ENCODE measurements around the gene PCDHGA5.
"Not testable (repeated sequence)": the region's sequence is repeated elsewhere in the genome, so short reads cannot be mapped to it uniquely, and the experiment has no call there.

Gene PCDHGA5

DNA sequence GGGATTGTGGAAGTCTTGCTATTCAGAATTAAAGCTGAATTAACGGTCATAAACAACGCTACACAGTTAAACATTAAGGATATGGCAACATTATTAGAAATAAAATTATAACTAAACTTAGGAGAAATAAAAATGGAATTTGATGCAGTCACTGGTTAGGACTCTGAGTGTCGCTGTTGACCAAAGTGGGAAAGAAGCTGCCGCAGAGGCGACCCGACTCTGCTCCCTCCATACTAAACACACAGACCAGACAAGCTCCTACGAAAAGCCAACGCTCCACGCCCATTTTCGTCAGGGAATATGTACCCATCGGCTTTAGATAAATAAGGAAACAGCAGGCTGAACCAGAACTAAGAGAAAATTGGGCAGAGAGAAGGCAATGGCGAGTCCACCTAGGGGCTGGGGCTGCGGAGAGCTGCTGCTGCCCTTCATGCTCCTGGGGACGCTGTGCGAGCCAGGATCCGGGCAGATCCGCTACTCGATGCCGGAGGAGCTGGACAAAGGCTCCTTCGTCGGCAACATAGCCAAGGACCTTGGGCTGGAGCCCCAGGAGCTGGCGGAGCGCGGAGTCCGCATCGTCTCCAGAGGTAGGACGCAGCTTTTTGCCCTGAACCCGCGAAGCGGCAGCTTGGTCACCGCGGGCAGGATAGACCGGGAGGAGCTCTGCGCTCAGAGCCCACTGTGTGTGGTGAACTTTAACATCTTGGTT is at the start of gene PCDHGA5:
Gene PCDHGA5 (plus strand): TSS at position 211 of the 709 bp plus-strand sequence. CDS start 169 bp downstream, at position 380.
- no peak for DNase-seq

DNA sequence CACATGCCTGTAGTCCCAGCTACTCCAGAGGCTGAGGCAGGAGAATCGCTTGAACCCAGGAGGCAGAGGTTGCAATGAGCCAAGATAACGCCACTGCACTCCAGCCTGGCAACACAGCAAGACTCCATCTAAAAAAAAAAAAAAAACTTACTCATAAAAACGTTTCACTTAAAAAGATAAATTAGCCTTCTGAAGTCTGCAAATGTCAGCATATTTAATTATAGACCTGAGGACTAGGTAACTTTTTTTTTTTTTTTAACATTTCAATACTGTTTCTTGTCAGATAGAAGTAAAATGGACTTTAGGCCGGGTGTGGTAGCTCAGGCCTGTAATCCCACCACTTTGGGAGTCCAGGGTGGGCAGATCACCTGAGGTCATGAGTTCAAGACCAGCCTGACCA is 47.0 kb upstream of the PCDHGA5 start:
- DNase-seq: not testable (repeated sequence)

DNA sequence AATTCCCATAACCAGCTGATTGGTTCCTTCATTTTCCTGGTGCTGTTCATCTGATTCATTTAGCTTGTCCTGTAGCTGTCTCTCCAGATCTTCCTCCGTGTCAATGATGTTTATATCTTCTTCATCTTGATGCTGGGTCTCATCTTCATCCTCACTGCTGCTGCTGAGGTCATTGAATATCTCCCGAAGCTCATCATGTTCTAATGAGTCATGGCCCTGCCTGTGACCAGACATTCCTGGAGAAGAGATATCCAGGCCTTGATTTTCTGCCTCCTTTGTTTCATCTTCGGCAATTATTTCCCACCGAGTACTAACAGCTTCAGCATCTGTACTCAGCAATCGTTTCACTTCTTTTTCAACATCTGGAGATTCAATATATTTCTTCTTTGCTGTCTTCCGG is 44.8 kb upstream of the PCDHGA5 start:
- DNase-seq: no peak

DNA sequence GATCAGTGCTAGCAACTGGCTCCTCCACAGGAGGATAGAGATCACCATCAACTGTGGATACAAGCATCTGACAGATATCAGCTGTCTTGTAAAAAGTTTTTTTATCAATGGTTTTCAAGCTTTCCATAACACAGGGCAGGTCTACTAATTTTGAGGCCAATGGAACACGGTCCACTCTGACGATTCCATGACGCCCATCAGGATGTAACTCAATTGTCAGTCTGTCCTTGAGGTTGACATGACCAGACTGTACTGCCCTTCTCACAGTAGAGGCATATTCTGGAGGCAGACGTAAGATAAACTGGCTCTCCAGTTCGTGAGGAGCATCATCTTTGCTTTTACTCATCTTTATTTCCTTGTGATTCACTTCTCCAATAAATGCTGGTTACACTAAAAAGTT is 44.3 kb upstream of the PCDHGA5 start:
- DNase-seq: no peak

DNA sequence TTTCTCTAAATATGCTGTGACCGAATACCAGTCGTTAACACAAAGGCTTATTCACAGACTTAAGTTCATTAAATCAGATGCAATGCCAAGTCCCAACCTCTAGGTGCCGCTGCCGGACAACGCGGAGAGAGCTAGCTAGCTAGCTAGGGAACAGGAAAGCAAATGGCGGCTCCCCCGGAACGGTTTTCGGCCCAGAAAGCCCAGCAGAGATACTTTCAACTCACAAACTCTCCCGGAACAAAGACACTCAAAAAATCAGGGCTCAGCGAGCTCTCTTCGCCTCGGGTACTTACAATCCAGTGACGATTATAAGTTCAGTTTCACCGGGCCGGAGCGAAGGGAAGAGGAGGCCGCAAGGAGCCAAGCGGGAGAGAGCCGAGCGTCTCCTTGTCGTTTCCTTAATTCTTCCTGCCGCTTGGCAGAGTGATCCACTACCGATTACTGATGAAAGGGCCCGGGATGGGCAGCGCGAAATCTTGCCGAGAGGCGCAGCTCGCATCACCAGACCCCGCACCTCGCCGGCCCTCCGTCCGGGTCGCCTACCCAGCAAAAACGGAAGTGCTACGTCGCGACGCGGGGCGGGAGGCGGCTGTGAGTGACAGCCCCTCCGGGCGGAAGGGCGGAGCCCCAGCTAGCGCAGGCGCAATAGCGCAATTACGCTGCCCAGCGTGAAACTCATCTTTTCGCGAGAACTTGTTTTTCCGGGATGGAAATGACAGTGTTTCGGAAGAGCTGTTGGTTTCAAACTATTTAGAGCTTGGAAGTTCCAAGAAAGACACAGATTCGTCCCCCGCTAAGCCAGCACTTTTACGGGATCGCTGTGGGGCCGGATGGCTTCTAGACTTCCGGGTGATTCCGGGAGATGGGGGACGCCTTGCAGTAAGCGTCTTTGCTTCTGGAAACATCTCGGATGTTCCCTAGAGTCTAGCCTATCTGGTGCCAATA is 43.5 kb upstream of the PCDHGA5 start, which contains the start of gene TAF7:
Gene TAF7 (minus strand): TSS at position 560 of the 945 bp plus-strand sequence. CDS start 740 bp downstream, outside the sequence.
- peak; percentile 86 to 94 for DNase-seq

DNA sequence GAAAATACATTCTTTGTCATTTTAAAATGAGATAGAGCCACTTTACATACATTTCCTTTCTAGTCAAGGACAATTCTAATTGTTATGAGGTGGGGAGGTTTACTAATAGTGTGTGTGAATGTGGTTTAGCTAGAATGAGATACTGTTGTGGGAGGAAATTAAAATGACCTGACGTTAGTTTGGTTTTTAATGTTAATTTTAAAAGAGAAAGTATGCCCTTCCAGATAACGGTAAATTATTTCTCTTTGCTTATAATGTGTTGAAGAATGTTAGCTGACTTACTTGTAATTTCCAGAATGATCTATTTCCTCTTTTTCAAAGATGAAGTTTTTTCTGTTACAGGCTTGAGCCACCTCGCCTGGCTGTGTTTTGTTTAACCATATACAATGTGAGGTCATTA is 41.7 kb upstream of the PCDHGA5 start:
- no peak for DNase-seq

DNA sequence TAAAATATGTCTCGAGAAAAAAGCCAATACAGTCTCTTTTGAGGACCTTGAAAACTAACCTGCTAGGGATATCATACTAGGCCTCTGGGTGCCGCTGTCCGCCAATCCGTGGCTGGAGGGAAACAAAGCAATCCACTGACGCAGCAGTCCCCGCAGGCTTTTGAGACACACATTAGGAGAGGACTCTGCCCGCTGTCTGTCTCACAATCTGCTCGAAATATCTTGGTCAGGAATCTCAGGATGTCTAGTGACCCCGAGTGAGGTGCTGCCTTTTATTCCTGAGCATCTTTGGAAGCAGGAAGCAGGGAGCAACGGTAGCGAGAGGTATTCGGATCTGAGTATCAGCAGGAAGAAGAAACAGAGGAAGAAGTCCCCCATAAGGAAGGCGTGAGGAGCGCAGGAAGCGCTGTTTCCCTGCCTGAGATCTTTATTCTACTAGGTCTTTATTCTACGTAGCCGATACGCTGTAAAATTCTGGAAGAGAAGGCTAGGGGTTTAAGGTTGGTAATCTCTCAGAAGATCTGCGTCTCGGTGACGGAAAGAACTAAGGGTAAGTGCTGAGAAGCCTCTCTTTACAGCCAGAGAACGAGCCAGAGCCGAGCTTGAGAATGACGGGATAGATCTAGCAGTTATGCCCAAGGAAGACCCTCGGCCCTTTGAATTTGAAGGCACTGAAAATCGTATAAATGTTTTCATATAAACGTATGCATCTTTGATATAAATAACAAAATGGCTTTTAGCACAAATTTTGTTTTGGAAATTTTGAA is 37.7 kb upstream of the PCDHGA5 start:
- DNase-seq: peak; percentile 13 to 76

DNA sequence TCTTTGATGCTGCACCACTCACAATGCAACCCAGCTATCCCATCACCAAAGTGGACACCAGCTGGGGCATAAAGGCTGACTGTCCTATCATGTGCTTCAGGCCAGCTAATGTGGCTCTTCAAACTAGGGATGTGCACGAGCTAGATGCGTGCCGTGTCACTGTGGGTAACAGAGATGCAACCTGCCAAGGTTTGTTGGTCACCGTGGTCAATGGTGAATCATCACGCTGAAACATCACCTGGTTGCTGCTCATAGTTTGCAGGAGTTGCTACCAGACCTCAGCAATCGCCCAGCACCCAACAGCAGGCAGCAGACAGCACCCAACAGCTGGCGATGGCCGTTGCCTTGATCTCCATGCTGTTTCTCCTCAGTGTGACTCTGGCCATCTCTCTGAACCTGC is 35.7 kb upstream of the PCDHGA5 start:
- no peak for DNase-seq

DNA sequence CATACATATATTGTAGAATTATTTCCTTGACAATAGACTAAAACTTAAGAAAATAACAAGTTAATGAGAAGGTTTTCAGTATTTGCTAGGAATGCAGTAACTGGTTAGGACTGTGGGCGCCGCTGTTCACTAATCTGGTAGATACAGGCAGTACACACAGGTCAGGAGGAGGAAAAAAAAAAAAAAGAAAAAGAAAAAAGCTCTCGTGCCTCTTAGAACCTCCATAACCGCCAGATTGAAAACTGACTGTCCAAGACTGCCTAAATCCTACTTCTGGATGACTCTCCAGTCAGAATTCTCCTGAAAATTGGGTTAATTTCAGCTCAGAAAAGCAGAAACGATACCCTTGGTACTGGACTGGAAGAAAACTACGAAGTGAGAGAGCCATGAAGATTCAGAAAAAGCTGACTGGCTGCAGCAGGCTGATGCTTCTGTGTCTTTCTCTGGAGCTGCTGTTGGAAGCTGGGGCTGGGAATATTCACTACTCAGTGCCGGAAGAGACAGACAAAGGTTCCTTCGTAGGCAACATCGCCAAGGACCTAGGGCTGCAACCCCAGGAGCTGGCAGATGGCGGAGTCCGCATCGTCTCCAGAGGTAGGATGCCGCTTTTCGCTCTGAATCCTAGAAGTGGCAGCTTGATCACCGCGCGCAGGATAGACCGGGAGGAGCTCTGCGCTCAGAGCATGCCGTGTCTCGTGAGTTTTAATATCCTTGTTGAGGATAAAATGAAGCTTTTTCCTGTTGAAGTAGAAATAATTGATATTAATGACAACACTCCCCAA is 33.5 kb upstream of the PCDHGA5 start, which contains the start of gene PCDHGA1:
Gene PCDHGA1 (plus strand): TSS at position 216 of the 782 bp plus-strand sequence.
- DNase-seq: peak; percentile 34 to 79

DNA sequence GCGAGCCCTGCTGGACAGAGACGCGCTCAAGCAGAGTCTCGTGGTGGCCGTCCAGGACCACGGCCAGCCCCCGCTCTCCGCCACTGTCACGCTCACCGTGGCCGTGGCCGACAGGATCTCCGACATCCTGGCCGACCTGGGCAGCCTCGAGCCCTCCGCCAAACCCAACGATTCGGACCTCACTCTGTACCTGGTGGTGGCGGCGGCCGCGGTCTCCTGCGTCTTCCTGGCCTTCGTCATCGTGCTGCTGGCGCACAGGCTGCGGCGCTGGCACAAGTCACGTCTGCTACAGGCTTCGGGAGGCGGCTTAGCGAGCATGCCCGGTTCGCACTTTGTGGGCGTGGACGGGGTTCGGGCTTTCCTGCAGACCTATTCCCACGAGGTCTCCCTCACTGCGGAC is 31.4 kb upstream of the PCDHGA5 start:
- DNase-seq: not testable (repeated sequence)

DNA sequence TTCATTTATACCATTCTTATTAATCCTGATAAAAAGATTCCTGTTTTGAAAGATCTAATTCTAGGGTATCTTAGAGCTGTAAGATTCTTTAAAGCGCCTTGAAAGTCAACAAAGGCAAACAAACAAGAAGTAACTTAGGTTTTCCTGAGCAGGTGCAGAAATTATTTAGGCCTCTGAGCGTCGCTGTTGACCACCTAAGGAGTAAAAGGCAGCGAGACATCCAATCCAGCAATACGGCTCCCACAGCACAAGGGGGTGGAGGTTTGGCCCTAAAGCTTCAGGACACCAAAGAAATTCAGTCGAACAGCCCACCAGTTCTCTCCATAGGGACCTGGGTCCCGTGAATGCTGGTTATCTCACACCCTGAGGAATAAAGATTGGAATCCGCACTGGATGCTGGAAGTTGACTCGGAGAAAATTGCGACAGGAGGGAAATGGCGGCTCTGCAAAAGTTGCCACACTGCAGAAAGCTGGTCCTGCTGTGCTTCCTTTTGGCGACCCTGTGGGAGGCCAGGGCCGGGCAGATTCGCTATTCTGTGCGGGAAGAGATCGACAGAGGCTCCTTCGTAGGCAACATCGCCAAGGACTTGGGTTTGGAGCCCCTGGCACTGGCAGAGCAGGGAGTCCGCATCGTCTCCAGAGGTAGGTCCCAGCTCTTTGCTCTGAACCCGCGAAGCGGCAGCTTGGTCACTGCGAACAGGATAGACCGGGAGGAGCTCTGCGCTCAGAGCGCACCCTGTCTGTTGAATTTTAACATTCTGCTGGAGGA is 25.2 kb upstream of the PCDHGA5 start, which contains the start of gene PCDHGA2:
Gene PCDHGA2 (plus strand): TSS at position 223 of the 769 bp plus-strand sequence.
- DNase-seq: peak; percentile 11 to 42

DNA sequence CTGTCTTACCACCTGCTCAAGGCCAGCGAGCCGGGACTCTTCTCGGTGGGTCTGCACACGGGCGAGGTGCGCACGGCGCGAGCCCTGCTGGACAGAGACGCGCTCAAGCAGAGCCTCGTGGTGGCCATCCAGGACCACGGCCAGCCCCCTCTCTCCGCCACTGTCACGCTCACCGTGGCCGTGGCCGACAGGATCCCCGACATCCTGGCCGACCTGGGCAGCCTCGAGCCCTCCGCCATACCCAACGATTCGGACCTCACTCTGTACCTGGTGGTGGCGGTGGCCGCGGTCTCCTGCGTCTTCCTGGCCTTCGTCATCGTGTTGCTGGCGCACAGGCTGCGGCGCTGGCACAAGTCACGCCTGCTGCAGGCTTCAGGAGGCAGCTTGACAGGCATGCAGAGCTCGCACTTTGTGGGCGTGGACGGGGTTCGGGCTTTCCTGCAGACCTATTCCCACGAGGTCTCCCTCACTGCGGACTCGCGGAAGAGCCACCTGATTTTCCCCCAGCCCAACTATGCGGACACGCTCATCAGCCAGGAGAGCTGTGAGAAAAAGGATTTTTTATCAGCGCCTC is 23.1 kb upstream of the PCDHGA5 start:
- not testable (repeated sequence) for DNase-seq

DNA sequence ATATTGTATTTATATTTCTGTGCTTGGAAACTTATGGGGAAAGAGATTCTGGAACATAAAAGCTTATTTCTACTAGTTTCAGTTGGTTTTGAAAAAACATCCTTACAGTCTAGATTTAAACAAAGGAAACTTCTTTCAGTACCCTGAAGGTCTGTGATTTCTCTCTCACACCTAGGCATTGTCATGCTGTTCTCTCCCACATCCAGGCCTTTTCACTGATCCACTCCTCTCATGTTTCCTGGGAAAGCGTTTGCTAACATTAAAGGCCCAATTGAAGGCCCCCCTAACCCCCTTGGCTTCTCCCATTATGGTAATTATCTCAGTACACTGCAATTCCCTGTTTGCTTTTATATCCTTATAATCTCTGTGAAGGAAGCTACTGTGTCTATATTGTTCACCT is 21.2 kb upstream of the PCDHGA5 start:
- DNase-seq: no peak

DNA sequence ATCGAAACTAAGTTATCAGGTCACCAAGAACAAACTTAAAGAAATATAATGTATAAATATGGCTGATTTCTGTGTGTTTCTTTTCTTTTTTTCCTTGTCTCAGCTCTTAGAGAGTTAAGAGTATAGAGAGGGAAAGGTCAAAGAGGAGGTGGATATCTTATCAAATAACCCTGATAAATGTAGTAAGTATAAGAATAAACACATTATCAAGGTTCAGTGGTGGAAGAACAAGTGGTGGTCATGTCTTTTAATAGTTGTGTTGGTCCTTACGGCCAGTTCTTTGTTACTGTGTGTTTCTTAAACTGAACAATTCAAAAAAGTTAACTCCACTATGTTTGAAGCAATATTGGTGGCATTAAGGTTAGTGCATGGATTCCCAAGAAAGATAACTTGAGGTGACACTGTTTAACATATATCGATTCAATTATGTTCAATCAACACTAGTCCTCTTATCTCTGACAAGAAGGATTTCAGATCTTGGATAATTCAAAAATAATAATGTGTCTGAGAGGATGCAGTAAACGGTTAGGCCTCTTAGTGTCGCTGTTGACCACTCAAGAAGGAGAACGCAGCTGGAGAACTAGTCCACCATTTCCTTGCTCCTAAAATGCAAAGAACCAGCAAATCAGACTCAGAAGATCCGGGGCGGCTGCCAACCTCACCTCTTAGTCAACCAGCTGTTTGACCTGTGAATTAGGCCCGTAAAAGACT is 20.6 kb upstream of the PCDHGA5 start, which contains the start of gene PCDHGA3:
Gene PCDHGA3 (plus strand): TSS at position 588 of the 711 bp plus-strand sequence. CDS start 205 bp downstream, outside the sequence.
- peak in 1 of 2 experiments; percentile 15 for DNase-seq

DNA sequence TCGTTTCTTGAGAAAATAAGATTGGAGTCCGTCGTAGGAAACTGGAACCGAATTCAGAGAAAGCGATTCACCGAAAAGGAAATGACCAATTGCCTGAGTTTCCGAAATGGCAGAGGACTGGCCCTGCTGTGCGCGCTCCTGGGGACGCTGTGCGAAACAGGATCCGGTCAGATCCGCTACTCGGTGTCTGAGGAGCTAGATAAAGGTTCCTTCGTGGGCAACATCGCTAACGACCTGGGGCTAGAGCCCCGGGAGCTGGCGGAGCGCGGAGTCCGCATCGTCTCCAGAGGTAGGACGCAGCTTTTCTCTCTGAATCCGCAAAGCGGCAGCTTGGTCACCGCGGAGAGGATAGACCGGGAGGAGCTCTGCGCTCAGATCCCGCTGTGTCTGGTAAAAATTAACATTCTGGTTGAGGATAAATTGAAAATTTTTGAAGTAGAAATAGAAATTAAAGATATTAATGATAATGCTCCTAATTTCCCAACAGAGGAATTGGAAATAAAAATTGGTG is 20.0 kb upstream of the PCDHGA5 start:
- no peak for DNase-seq

DNA sequence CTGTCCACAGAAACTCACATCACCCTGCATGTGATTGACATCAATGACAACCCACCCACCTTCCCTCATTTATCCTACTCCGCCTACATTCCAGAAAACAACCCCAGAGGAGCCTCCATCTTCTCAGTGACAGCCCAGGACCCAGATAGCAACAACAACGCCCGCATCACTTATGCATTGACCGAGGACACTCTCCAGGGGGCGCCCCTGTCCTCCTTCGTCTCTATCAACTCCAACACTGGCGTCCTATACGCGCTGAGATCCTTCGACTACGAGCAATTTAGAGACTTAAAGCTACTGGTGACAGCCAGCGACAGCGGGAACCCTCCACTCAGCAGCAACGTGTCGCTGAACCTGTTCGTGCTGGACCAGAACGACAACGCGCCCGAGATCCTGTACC is 18.6 kb upstream of the PCDHGA5 start:
- no peak for DNase-seq

DNA sequence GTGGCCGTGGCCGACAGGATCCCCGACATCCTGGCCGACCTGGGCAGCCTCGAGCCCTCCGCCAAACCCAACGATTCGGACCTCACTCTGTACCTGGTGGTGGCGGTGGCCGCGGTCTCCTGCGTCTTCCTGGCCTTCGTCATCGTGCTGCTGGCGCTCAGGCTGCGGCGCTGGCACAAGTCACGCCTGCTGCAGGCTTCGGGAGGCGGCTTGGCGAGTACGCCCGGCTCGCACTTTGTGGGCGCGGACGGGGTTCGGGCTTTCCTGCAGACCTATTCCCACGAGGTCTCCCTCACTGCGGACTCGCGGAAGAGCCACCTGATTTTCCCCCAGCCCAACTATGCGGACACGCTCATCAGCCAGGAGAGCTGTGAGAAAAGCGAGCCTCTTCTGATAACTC is 17.9 kb upstream of the PCDHGA5 start:
- not testable (repeated sequence) for DNase-seq

DNA sequence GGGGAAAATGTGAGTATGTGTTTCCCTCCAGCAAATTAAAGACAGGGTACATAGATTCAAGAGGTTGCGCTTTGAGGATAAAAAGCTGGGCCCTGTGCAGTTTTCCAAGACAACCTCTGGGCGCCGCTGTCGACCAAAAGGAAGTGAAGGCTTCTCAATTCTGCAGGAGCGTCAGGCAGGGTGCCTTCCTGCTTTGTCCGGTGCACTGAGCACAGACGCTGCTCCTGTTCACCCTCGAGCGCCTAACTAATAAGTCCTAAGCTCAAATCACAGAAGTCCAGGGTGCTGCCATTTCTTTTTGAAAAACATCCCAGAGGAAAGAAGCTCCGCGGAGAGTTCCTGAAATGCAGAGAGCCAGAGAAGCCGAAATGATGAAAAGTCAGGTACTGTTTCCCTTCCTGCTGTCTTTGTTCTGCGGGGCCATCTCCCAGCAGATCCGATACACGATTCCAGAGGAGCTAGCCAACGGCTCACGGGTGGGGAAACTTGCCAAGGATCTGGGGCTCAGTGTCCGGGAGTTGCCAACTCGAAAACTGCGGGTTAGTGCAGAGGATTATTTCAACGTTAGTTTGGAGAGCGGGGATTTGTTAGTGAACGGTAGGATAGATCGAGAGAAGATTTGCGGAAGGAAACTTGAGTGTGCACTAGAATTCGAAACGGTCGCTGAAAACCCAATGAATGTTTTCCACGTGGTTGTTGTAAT is 13.9 kb upstream of the PCDHGA5 start, which contains the start of gene PCDHGB1:
Gene PCDHGB1 (plus strand): TSS at position 183 of the 703 bp plus-strand sequence. CDS start 162 bp downstream, at position 345.
- DNase-seq: peak; percentile 62 to 74

DNA sequence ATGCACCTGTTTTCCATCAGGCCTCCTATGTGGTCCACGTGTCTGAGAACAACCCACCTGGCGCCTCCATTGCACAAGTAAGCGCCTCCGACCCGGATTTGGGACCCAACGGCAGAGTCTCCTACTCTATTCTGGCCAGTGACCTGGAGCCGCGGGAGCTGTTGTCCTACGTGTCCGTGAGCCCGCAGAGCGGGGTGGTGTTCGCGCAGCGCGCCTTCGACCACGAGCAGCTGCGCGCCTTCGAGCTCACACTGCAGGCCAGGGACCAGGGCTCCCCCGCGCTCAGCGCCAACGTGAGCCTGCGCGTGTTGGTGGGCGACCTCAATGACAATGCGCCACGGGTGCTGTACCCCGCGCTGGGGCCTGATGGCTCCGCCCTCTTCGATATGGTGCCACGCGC is 12.4 kb upstream of the PCDHGA5 start:
- no peak for DNase-seq
